HEK293 (cell line): ENCODE results near the gene SMAD9.

Experiments used
- ZNF114 ChIP-seq: fragments of 450-650 bp; formaldehyde crosslinking; IDR thresholded peaks from 2 replicates; pipeline ENCODE4 v1.5.0; 2017; ENCODE audit warnings: missing biosample characterization, missing genetic modification characterization
- ZNF169 ChIP-seq: fragments of 450-650 bp; formaldehyde crosslinking; IDR thresholded peaks from 2 replicates; pipeline ENCODE4 v1.5.1; 2016; ENCODE audit warnings: missing biosample characterization, missing genetic modification characterization
- ZNF184 ChIP-seq: fragments of 450-650 bp; IDR thresholded peaks from 2 replicates; pipeline ENCODE4 v1.5.1; 2018; ENCODE audit warnings: missing biosample characterization, mild to moderate bottlenecking, missing genetic modification characterization
- ZNF274 ChIP-seq, 2 experiments: fragments of 200-500 bp in 1 of 2; fragments of 450-650 bp in 1 of 2; sonication (Bioruptor generic) in 1 of 2; formaldehyde crosslinking in 1 of 2; IDR thresholded peaks; 2 replicates each; pipeline versions ENCODE4 v1.5.1 to v1.6.1; 2014 to 2016; ENCODE audit warnings: borderline replicate concordance in 1 of 2, inconsistent platforms in 1 of 2, low read length in 1 of 2, missing biosample characterization in 1 of 2, missing genetic modification characterization in 1 of 2
- ZNF423 ChIP-seq: fragments of 450-650 bp; formaldehyde crosslinking; IDR thresholded peaks from 2 replicates; pipeline ENCODE4 v1.5.1; 2016; ENCODE audit warnings: missing biosample characterization, missing genetic modification characterization
- ZNF544 ChIP-seq: fragments of 450-650 bp; formaldehyde crosslinking; IDR thresholded peaks from 2 replicates; pipeline ENCODE4 v1.5.0; 2017; ENCODE audit warnings: missing biosample characterization, missing genetic modification characterization
- ZNF701 ChIP-seq: fragments of 450-650 bp; formaldehyde crosslinking; IDR thresholded peaks from 2 replicates; pipeline ENCODE4 v1.5.1; 2016; ENCODE audit warnings: missing biosample characterization, missing genetic modification characterization
- TF ChIP-seq, protein P1 (sequence below): fragments of 450-650 bp; formaldehyde crosslinking; IDR thresholded peaks from 2 replicates; pipeline ENCODE4 v1.5.1; 2016; ENCODE audit warnings: missing biosample characterization, missing genetic modification characterization

DNA sequence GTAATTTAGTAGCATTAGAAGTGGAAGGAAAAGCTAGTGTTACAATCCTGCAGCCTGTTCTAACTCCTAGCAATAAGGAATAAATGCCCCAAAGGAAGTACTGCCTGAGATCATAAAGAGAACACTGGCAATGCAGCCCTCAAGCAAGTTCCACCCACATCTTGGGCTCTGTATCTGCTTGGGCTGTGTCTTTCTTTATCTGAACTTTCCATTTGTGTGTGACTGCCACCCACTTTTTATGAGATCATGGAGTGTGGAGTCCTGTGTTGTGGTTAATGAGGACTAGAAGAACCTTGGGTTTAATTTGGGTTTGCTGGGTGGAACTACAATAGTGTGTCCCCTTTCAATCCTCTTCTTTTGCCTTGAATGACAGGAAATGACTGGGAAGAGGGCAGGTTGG is 62.8 kb downstream of the SMAD9 start:
- TF ChIP-seq ZNF423 (tag by site-specific recombination) (no peak), ZNF274 (IDR thresholded peaks at IDR 0.05; ENCODE audit: low read length) (no peak), ZNF274 (tag by site-specific recombination; IDR thresholded peaks at IDR 0.05; ENCODE audit: borderline replicate concordance) (no peak), ZNF184 (tag by site-specific recombination) (no peak), ZNF701 (tag by site-specific recombination) (no peak), ZNF544 (tag by site-specific recombination) (no peak), ZNF114 (tag by site-specific recombination) (no peak), ZNF169 (tag by site-specific recombination) (no peak)
- TF ChIP-seq, protein P1, sequence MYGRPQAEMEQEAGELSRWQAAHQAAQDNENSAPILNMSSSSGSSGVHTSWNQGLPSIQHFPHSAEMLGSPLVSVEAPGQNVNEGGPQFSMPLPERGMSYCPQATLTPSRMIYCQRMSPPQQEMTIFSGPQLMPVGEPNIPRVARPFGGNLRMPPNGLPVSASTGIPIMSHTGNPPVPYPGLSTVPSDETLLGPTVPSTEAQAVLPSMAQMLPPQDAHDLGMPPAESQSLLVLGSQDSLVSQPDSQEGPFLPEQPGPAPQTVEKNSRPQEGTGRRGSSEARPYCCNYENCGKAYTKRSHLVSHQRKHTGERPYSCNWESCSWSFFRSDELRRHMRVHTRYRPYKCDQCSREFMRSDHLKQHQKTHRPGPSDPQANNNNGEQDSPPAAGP (tag by site-specific recombination) = no peak
